HepG2 (cell line): ENCODE data around the gene U2AF2. TPM values are rescaled to one million over a fixed set of nuclear protein-coding genes. Genes with fewer than 3 reads are reported as not detected.
A peak's percentile ranks its signal among the peaks of the same experiment; 100 is the strongest.

Experiments used
- DR1 ChIP-seq: sonication (generic); formaldehyde crosslinking; IDR thresholded peaks from 2 replicates; pipeline ENCODE4 v1.8.0; 2021; ENCODE audit warnings: mild to moderate bottlenecking, missing genetic modification reagents, inconsistent platforms
- HIVEP1 ChIP-seq: sonication (generic); formaldehyde crosslinking; IDR thresholded peaks from 2 replicates; pipeline ENCODE4 v1.4.0; 2020; ENCODE audit warnings: mild to moderate bottlenecking, missing genetic modification reagents
- HNF4G ChIP-seq, 2 experiments: sonication (generic) in 1 of 2; formaldehyde crosslinking in 1 of 2; IDR thresholded peaks; 2 replicates each; pipeline versions ENCODE4 v1.4.0 to v1.6.1; 2011 to 2020; ENCODE audit warnings: borderline replicate concordance in 2 of 2, low read depth in 2 of 2, mild to moderate bottlenecking in 2 of 2, low read length in 1 of 2, missing genetic modification reagents in 1 of 2, moderate library complexity in 1 of 2
- NFRKB ChIP-seq: fragments of 450-650 bp; IDR thresholded peaks from 2 replicates; pipeline ENCODE4 v1.6.1; 2017
- PAX8 ChIP-seq: sonication (generic); formaldehyde crosslinking; IDR thresholded peaks from 2 replicates; pipeline ENCODE4 v1.8.0; 2022; ENCODE audit warnings: mild to moderate bottlenecking, missing genetic modification reagents, borderline replicate concordance
- PRMT3 ChIP-seq: sonication (generic); formaldehyde crosslinking; IDR thresholded peaks from 2 replicates; pipeline ENCODE4 v1.8.1; 2022; ENCODE audit warnings: low read depth, mild to moderate bottlenecking, moderate library complexity, missing genetic modification reagents, borderline replicate concordance
- THAP9 ChIP-seq: sonication (generic); formaldehyde crosslinking; IDR thresholded peaks from 2 replicates; pipeline ENCODE4; 2020; ENCODE audit warnings: missing genetic modification reagents, mild to moderate bottlenecking, borderline replicate concordance
- ZNF567 ChIP-seq: sonication (generic); formaldehyde crosslinking; IDR thresholded peaks from 2 replicates; pipeline ENCODE4 v1.8.1; 2023; ENCODE audit warnings: mild to moderate bottlenecking, missing genetic modification reagents, borderline replicate concordance
- ZSCAN12 ChIP-seq: sonication (generic); formaldehyde crosslinking; IDR thresholded peaks from 2 replicates; pipeline ENCODE4 v1.9.0; 2021; ENCODE audit warnings: mild to moderate bottlenecking, missing genetic modification reagents
- polyA plus RNA-seq, 8 experiments: library from polyadenylated mRNA; depleted of rRNA in 3 of 8; stranded (reverse) in 7 of 8; unstranded in 1 of 8; fragments of >200 nt; fragmentation: Illumina TruSeq in 4 of 8; extraction: Trizol in 4 of 8; gene quantifications; 2 replicates each; pipeline versions ENCODE4 v1.2.1 to v1.2.3, GENCODE V29; 2011 to 2016; ENCODE audit warnings: low read depth in 4 of 8, missing spikeins in 1 of 8, mixed read lengths in 1 of 8; ENCODE audit not compliant: insufficient read depth in 1 of 8
- total RNA-seq, 5 experiments: library from RNA; depleted of rRNA; stranded (reverse); fragments of >200 nt; fragmentation: Illumina TruSeq; extraction: Trizol; gene quantifications; 2 replicates each; pipeline ENCODE4 v1.2.3, GENCODE V29; 2016; ENCODE audit warnings: low read depth in 1 of 5
- TF ChIP-seq, protein P1 (sequence below): sonication (generic); formaldehyde crosslinking; IDR thresholded peaks from 2 replicates; pipeline ENCODE4 v1.4.0; 2020; ENCODE audit warnings: missing genetic modification reagents, mild to moderate bottlenecking, borderline replicate concordance
- TF ChIP-seq, protein P2 (sequence below): sonication (generic); formaldehyde crosslinking; IDR thresholded peaks from 2 replicates; pipeline ENCODE4 v1.8.1; 2022; ENCODE audit warnings: low read depth, mild to moderate bottlenecking, missing genetic modification reagents
- TF ChIP-seq, protein P3 (sequence below): IDR thresholded peaks from 2 replicates; pipeline ENCODE4 v1.6.1; 2016; ENCODE audit warnings: low read depth
- TF ChIP-seq, protein P4 (sequence below): sonication (generic); formaldehyde crosslinking; IDR thresholded peaks from 2 replicates; pipeline ENCODE4 v1.5.0; 2020; ENCODE audit warnings: mild to moderate bottlenecking, missing genetic modification reagents, borderline replicate concordance

The U2AF2 gene
- total and polyA plus RNA-seq, 2 of the 13 experiments (the other 11 are each of a cell fraction or from before 2014, with no cell fraction given) = 84.3 to 124 TPM

DNA sequence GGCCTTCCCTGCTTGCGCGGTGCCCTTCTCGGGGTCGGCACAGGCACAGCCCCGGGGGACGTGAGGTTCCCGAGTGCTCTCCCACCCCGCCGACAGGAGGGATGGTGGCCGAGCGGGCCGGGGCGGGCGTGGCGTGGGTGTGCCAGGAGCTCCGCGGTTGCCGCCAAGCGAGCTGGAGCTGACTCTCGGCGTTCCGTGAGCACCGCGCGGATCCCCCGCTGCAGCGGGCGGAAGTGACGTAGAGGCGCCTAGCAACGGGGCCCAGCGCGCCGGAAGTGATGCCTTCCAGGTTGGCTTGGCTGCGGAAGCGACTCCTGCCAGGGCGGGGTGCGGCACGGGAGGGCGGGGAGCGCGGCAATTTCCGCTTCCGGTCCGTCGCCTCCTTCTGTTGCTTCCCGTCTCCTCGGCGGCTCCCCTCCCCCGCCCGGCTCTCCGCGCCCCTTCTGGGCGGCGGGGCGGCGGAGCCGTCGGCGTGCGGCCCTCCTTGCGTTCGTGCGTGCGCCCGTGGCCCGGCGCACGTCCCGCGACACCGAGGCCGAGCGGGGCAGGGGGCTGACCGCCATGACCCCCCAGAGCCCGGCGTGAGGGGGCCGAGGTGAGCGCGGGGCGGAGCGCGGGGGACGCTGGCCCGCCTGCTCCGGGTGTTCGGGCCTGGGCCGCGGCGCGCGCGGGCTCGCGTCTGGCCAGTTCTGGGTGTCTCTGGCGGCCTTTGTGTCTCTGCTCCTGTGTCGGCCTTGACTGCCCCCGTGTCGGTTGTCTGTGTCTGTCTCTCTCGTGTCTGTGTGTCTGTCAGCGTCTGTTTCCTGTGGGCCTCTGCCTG is 20.2 kb downstream of the U2AF2 start, which contains the start of gene EPN1 (continued):
- TF ChIP-seq, protein P1, sequence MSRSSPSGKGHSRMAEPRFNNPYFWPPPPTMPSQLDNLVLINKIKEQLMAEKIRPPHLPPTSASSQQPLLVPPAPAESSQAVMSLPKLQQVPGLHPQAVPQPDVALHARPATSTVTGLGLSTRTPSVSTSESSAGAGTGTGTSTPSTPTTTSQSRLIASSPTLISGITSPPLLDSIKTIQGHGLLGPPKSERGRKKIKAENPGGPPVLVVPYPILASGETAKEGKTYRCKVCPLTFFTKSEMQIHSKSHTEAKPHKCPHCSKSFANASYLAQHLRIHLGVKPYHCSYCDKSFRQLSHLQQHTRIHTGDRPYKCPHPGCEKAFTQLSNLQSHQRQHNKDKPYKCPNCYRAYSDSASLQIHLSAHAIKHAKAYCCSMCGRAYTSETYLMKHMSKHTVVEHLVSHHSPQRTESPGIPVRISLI (CRISPR knock-in tag) = peak; percentile 14; the same call in 1 of the 2 replicates
- TF ChIP-seq, protein P2, sequence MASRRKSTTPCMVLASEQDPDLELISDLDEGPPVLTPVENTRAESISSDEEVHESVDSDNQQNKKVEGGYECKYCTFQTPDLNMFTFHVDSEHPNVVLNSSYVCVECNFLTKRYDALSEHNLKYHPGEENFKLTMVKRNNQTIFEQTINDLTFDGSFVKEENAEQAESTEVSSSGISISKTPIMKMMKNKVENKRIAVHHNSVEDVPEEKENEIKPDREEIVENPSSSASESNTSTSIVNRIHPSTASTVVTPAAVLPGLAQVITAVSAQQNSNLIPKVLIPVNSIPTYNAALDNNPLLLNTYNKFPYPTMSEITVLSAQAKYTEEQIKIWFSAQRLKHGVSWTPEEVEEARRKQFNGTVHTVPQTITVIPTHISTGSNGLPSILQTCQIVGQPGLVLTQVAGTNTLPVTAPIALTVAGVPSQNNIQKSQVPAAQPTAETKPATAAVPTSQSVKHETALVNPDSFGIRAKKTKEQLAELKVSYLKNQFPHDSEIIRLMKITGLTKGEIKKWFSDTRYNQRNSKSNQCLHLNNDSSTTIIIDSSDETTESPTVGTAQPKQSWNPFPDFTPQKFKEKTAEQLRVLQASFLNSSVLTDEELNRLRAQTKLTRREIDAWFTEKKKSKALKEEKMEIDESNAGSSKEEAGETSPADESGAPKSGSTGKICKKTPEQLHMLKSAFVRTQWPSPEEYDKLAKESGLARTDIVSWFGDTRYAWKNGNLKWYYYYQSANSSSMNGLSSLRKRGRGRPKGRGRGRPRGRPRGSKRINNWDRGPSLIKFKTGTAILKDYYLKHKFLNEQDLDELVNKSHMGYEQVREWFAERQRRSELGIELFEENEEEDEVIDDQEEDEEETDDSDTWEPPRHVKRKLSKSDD = no peak
- TF ChIP-seq DR1 (CRISPR knock-in tag) (peak; percentile 61; the same call in 1 of the 2 replicates), HNF4G (IDR thresholded peaks at IDR 0.05; ENCODE audit: borderline replicate concordance, low read depth, low read length) (no peak), HNF4G (CRISPR knock-in tag; IDR thresholded peaks at IDR 0.05; ENCODE audit: borderline replicate concordance, low read depth) (no peak), PRMT3 (no peak), NFRKB (no peak), ZSCAN12 (no peak), ZNF567 (CRISPR knock-in tag) (no peak), HIVEP1 (CRISPR knock-in tag) (no peak), THAP9 (CRISPR knock-in tag) (peak; percentile 25; the same call in 1 of the 2 replicates), PAX8 (0 out of 2 replicates have a peak, but pooled peaks have one; percentile 72)
- TF ChIP-seq, protein P3, sequence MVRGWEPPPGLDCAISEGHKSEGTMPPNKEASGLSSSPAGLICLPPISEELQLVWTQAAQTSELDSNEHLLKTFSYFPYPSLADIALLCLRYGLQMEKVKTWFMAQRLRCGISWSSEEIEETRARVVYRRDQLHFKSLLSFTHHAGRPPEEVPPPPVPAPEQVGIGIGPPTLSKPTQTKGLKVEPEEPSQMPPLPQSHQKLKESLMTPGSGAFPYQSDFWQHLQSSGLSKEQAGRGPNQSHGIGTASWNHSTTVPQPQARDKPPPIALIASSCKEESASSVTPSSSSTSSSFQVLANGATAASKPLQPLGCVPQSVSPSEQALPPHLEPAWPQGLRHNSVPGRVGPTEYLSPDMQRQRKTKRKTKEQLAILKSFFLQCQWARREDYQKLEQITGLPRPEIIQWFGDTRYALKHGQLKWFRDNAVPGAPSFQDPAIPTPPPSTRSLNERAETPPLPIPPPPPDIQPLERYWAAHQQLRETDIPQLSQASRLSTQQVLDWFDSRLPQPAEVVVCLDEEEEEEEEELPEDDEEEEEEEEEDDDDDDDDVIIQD (CRISPR knock-in tag) = no peak
- TF ChIP-seq, protein P4, sequence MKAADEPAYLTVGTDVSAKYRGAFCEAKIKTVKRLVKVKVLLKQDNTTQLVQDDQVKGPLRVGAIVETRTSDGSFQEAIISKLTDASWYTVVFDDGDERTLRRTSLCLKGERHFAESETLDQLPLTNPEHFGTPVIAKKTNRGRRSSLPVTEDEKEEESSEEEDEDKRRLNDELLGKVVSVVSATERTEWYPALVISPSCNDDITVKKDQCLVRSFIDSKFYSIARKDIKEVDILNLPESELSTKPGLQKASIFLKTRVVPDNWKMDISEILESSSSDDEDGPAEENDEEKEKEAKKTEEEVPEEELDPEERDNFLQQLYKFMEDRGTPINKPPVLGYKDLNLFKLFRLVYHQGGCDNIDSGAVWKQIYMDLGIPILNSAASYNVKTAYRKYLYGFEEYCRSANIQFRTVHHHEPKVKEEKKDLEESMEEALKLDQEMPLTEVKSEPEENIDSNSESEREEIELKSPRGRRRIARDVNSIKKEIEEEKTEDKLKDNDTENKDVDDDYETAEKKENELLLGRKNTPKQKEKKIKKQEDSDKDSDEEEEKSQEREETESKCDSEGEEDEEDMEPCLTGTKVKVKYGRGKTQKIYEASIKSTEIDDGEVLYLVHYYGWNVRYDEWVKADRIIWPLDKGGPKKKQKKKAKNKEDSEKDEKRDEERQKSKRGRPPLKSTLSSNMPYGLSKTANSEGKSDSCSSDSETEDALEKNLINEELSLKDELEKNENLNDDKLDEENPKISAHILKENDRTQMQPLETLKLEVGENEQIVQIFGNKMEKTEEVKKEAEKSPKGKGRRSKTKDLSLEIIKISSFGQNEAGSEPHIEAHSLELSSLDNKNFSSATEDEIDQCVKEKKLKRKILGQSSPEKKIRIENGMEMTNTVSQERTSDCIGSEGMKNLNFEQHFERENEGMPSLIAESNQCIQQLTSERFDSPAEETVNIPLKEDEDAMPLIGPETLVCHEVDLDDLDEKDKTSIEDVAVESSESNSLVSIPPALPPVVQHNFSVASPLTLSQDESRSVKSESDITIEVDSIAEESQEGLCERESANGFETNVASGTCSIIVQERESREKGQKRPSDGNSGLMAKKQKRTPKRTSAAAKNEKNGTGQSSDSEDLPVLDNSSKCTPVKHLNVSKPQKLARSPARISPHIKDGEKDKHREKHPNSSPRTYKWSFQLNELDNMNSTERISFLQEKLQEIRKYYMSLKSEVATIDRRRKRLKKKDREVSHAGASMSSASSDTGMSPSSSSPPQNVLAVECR = peak; percentile 98
